ENCODE results near the gene ATAD3C. TPM values are rescaled to one million over a fixed set of nuclear protein-coding genes. Genes with fewer than 3 reads are reported as not detected.
"Not testable (repeated sequence)": the region's sequence is repeated elsewhere in the genome, so short reads cannot be mapped to it uniquely, and the experiment has no call there.

Gene ATAD3C
- total RNA-seq, 2 donors from 2014 or later = 0.16 to 0.64 TPM

DNA sequence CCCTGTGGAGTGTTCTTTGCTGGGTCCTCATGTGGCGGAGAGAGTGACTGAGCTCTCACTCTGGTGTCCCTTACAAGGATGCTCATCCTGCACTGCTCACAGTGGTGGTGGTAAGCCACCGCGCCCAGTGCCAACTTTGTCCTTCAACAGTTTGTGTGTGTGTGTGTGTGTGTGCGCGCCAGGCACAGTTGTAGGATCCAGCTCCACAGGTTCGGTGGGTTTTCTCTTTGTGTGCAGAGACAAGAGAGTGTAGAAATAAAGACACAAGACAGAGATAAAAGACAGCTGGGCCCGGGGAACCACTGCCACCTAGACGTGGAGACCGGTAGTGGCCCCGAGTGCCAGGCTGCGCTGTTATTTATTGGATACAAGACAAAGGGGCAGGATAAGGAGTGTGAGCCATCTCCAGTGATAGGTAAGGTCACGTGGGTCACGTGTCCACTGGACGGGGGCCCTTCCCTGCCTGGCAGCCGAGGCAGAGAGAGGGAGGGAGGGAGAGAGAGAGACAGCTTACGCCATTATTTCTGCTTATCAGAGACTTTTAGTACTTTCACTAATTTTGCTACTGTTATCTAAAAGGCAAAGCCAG, 55.4 kb downstream of the ATAD3C start:
- intact Hi-C loops (cut with DNase I); H3K9me3 ChIP-seq; H3K27me3 ChIP-seq; H3K4me1 ChIP-seq; H3K36me3 ChIP-seq: not testable (repeated sequence)
- TF ChIP-seq, protein P1, sequence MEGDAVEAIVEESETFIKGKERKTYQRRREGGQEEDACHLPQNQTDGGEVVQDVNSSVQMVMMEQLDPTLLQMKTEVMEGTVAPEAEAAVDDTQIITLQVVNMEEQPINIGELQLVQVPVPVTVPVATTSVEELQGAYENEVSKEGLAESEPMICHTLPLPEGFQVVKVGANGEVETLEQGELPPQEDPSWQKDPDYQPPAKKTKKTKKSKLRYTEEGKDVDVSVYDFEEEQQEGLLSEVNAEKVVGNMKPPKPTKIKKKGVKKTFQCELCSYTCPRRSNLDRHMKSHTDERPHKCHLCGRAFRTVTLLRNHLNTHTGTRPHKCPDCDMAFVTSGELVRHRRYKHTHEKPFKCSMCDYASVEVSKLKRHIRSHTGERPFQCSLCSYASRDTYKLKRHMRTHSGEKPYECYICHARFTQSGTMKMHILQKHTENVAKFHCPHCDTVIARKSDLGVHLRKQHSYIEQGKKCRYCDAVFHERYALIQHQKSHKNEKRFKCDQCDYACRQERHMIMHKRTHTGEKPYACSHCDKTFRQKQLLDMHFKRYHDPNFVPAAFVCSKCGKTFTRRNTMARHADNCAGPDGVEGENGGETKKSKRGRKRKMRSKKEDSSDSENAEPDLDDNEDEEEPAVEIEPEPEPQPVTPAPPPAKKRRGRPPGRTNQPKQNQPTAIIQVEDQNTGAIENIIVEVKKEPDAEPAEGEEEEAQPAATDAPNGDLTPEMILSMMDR (IDR thresholded peaks at IDR 0.05) = peak; percentile 72
- H3K27ac ChIP-seq = peak overlapping the region; percentile 7
- H3K4me3 ChIP-seq = peak overlapping the region; percentile 5
- peak; percentile 80 for DNase-seq
- peak overlapping the region in 1 of 2 donors; percentile 24 for H3K9ac ChIP-seq (ENCODE audit: low read depth in 2 of 2, low read length in 2 of 2)

DNA sequence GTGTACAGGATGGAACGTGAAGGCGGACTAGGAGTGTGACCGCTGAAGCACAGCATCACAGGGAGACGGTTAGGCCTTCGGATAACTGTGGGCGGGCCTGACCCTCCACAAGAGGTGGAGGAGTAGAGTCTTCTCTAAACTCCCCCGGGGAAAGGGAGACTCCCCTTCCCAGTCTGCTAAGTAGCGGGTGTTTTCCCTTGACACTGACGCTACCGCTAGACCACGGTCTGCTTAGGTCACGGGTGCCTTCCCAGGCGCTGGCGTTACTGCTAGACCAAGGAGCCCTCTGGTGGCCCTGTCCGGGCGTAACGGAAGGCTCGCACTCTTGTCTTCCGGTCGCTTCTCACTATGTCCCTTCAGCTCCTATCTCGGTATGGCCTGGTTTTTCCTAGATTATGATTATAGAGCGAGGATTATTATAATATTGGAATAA, 55.9 kb downstream of the ATAD3C start:
- peak; percentile 55 for DNase-seq
- TF ChIP-seq, protein P1 (IDR thresholded peaks at IDR 0.05) = peak; percentile 33
- intact Hi-C loops (cut with DNase I); H3K27me3 ChIP-seq; H3K4me1 ChIP-seq; H3K36me3 ChIP-seq; H3K9me3 ChIP-seq: not testable (repeated sequence)
- peak overlapping the region; percentile 7 for H3K27ac ChIP-seq
- H3K4me3 ChIP-seq = peak overlapping the region; percentile 5
- peak overlapping the region in 1 of 2 donors; percentile 24 for H3K9ac ChIP-seq (ENCODE audit: low read depth in 2 of 2, low read length in 2 of 2)

DNA sequence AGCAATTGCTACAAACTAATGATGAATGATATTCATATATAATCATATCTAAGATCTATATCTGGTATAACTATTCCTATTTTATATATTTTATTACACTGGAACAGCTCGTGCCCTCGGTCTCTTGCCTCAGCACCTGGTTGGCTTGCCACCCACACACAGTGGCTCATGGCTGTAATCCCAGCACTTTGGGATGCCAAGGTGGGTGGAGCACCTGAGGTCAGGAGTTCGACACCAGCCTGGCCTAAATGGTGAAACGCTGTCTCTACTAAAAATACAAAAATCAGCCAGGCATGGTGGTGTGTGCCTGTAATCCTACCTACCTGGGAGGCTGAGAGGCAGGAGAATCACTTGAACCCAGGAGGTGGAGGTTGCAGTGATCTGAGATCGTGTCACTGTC, 56.3 kb downstream of the ATAD3C start:
- H3K27me3 ChIP-seq; H3K4me3 ChIP-seq; intact Hi-C loops (cut with DNase I): not testable (repeated sequence)

DNA sequence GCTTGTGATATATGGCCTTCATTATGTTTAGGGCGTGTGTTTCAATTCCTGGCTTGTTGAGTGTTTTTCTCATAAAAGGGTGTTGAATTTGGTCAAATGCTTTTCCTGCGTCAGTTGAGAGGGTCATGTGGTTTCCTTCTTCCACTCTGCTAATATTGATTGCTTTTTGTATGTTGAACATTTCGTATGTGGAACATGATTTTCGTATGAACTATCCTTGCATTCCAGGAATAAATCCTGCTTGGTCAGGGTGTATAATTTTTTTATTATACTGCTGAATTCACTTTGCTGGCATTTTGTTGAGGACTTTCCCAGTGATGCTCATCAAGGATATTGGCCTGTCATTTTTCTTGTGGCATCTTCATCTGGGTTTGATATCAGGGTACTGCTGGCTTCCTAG, 57.8 kb downstream of the ATAD3C start:
- TF ChIP-seq, protein P1 (IDR thresholded peaks at IDR 0.05) = no peak
- no peak for DNase-seq
- H3K9me3 ChIP-seq = no peaks in the 10 kb centered on the region
- no peak overlapping the region for H3K4me3 ChIP-seq
- H3K27ac ChIP-seq = no peak overlapping the region
- intact Hi-C loops (cut with DNase I) = no loop called here
- no peak overlapping the region for H3K9ac ChIP-seq (ENCODE audit: low read depth in 2 of 2, low read length in 2 of 2)
- H3K36me3 ChIP-seq = no peaks in the 10 kb centered on the region
- H3K27me3 ChIP-seq = no peaks in the 10 kb centered on the region
- peaks cover 8% of the 10 kb centered on the region for H3K4me1 ChIP-seq

More for the DNA sequence above, 56.3 kb downstream of the ATAD3C start:
- H3K36me3 ChIP-seq; H3K9me3 ChIP-seq; DNase-seq; H3K9ac ChIP-seq (ENCODE audit: low read depth in 2 of 2, low read length in 2 of 2); H3K4me1 ChIP-seq: not testable (repeated sequence)
- peak overlapping the region; percentile 7 for H3K27ac ChIP-seq

- DNase-seq; H3K9me3 ChIP-seq; intact Hi-C loops (cut with DNase I); H3K4me3 ChIP-seq; H3K9ac ChIP-seq (ENCODE audit: low read depth in 2 of 2, low read length in 2 of 2); H3K27ac ChIP-seq; H3K36me3 ChIP-seq; H3K27me3 ChIP-seq; H3K4me1 ChIP-seq: not testable (repeated sequence)
These were observed 59.4 kb downstream of the ATAD3C start for GRCh38 chr1:1508775-1509464.

DNA sequence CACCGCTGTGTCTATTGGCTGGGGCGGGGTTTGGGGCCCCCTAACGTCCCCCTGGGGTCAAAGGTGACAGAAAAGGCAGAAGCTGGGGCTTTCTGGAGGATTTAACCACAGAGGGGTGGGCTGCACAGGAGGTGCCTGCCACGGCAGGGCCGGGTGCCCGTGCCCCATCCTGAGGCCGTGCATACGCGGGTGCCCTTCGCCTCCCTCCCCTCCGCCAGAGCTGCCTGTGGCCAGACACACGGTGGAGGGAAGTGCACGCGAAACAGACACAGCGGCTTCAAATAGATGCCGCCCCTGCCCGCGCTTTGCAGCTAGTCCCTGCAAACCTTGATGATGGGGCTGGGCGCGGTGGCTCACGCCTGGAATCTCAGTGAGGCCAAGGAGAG, 60.0 kb downstream of the ATAD3C start:
- DNase-seq; H3K9ac ChIP-seq (ENCODE audit: low read depth in 2 of 2, low read length in 2 of 2); intact Hi-C loops (cut with DNase I); H3K9me3 ChIP-seq; H3K4me1 ChIP-seq; H3K4me3 ChIP-seq; H3K27me3 ChIP-seq; H3K27ac ChIP-seq; H3K36me3 ChIP-seq: not testable (repeated sequence)

DNA sequence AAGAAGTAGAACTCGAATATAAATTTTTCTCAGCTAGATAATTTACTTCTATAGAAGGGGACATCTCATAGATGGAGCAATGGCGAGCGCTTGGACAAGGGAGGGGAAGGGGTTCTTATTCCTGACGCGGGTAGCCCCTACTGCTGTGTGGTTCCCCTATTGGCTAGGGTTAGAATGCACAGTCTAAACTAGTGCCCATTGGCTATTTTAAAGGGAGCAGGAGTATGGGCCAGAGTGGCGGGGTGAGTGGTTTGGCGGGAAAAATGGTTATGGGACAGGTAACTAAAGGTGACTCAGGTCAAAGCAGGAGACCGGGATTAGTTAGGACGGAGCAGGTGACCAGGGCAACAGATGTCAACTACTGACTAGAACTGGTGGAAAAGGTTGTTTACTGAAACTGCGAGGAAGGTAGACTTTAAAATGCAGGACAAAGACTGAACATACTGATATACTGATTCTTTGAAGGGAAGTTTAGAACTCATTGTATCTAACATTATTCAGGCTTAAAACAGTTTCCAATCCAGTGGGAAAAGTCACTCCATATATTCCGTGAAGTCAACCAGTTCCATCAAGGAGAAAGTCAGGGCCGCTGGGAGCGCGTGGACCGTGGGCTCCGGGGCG, 61.5 kb downstream of the ATAD3C start:
- peak overlapping the region; percentile 96 for H3K4me3 ChIP-seq
- peak overlapping the region; percentile 88 for H3K27ac ChIP-seq
- H3K9me3 ChIP-seq = no peaks in the 10 kb centered on the region
- peaks cover 4% of the 10 kb centered on the region for H3K4me1 ChIP-seq
- H3K9ac ChIP-seq (ENCODE audit: low read depth in 2 of 2, low read length in 2 of 2) = peak overlapping the region; percentile 90 to 93
- no peaks in the 10 kb centered on the region for H3K36me3 ChIP-seq
- intact Hi-C loops (cut with DNase I) = no loop called here
- no peaks in the 10 kb centered on the region for H3K27me3 ChIP-seq
- DNase-seq = peak; percentile 48
- TF ChIP-seq, protein P1 (IDR thresholded peaks at IDR 0.05) = no peak

Data from colonic mucosa (tissue), 4 donors.